Calu3 (cell line): ENCODE results near the gene SRPRA. TPM values are rescaled to one million over a fixed set of nuclear protein-coding genes. Genes with fewer than 3 reads are reported as not detected.

Source experiments
- BruUV-seq: library from RNA; stranded (reverse); fragments of 400-500 nt; replicated peaks from 2 replicates; lab custom pipeline; 2021; lab: Mats Ljungman, UMichigan
- CTCF ChIA-PET: fragments of 300-600 bp; sonication (Branson Sonifier 250); formaldehyde crosslinking; loops from one replicate; lab custom pipeline; 2022; ENCODE audit warnings: antibody characterized with exemption; lab: Charles Lee
- DNase-seq: peaks from one replicate; pipeline ENCODE4 v3.0.0; 2022
- H3K27ac Mint-ChIP-seq: one replicate; pipeline ENCODE4 v1.8.0; 2022; ENCODE audit warnings: mixed read lengths; ENCODE audit not compliant: unreplicated experiment
- H3K27me3 Mint-ChIP-seq: one replicate; pipeline ENCODE4 v1.8.0; 2022; ENCODE audit warnings: mixed read lengths; ENCODE audit not compliant: unreplicated experiment
- H3K36me3 Mint-ChIP-seq: one replicate; pipeline ENCODE4 v1.8.0; 2022; ENCODE audit warnings: mild to moderate bottlenecking, moderate library complexity, mixed read lengths; ENCODE audit not compliant: insufficient read depth, unreplicated experiment
- H3K4me1 Mint-ChIP-seq: one replicate; pipeline ENCODE4 v1.8.0; 2022; ENCODE audit warnings: mild to moderate bottlenecking, low read depth, mixed read lengths; ENCODE audit not compliant: unreplicated experiment
- H3K4me3 Mint-ChIP-seq: one replicate; pipeline ENCODE4 v1.8.0; 2022; ENCODE audit warnings: mild to moderate bottlenecking, low read depth, moderate library complexity, mixed read lengths; ENCODE audit not compliant: unreplicated experiment
- H3K9me3 Mint-ChIP-seq: one replicate; pipeline ENCODE4 v1.8.0; 2022; ENCODE audit warnings: low read depth, mixed read lengths; ENCODE audit not compliant: unreplicated experiment
- intact Hi-C: fragments of 100-400 bp; cut with micrococcal nuclease; formaldehyde crosslinking; loops from one replicate; pipeline ENCODE4 v1.10.0; 2022; ENCODE audit not compliant: unreplicated experiment
- total RNA-seq: library from RNA; stranded (reverse); gene quantifications from 2 replicates; pipeline ENCODE4 v1.2.3, GENCODE V29; 2022
- TF ChIP-seq, protein P1 (sequence below): fragments of 200-600 bp; IDR thresholded peaks from one replicate; pipeline ENCODE4 v1.8.0; 2022; ENCODE audit warnings: antibody characterized with exemption; ENCODE audit not compliant: unreplicated experiment

Gene SRPRA
- total RNA-seq, 1 experiment from 2014 or later, result 66.4 TPM

DNA sequence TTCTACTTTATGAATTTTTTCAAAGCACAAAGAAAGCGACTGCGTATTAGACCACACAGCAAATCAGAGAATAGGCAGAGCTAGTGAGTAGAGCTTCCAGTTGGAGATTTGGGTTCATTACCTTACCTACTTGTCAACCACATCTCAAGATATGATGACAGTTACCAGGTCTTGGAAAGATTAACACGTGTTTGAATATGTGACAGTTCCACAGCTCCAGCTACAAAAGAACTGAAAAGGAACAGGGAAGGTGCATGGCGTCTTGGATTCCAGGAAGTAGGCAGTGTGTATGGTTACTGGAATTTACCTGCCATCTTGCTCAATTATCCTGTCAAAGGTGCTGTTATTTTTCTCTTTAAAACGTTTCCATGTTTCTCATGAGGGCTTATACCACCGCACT is 19.5 kb upstream of the SRPRA start:
- H3K27ac Mint-ChIP-seq, result no peak overlapping the region
- peaks cover 6% of the 10 kb centered on the region for H3K36me3 Mint-ChIP-seq
- H3K9me3 Mint-ChIP-seq, result no peaks in the 10 kb centered on the region
- TF ChIP-seq, protein P1, sequence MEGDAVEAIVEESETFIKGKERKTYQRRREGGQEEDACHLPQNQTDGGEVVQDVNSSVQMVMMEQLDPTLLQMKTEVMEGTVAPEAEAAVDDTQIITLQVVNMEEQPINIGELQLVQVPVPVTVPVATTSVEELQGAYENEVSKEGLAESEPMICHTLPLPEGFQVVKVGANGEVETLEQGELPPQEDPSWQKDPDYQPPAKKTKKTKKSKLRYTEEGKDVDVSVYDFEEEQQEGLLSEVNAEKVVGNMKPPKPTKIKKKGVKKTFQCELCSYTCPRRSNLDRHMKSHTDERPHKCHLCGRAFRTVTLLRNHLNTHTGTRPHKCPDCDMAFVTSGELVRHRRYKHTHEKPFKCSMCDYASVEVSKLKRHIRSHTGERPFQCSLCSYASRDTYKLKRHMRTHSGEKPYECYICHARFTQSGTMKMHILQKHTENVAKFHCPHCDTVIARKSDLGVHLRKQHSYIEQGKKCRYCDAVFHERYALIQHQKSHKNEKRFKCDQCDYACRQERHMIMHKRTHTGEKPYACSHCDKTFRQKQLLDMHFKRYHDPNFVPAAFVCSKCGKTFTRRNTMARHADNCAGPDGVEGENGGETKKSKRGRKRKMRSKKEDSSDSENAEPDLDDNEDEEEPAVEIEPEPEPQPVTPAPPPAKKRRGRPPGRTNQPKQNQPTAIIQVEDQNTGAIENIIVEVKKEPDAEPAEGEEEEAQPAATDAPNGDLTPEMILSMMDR, result no peak
- CTCF ChIA-PET, result no interaction called here
- no peak overlapping the region for H3K4me3 Mint-ChIP-seq
- no peak for DNase-seq
- BruUV-seq, result no TSS peak
- peaks cover 8% of the 10 kb centered on the region for H3K4me1 Mint-ChIP-seq
- no peaks in the 10 kb centered on the region for H3K27me3 Mint-ChIP-seq
- intact Hi-C loops, result no loop called here

DNA sequence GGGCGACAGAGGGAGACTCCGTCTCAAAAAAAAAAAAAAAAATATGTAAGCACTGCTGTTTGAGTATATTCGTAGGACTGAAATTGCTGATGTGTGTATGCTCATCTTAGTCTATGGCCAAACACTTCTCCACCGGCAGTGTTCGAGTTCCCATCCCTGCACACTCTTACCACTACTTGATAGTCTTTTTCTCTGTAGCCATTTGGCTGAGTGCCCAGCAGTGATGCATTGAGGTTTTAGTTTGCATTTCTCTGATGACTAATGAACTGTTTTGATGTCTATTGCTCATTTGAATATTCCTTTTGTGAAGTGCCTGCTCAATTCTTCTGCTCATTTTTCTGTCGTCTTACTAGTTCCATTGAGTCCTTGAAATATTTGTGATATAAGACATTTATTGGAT is 16.1 kb upstream of the SRPRA start:
- intact Hi-C loops, result no loop called here
- Mint-ChIP-seq H3K36me3 (peaks cover 12% of the 10 kb centered on the region), H3K27ac (peak overlapping the region; percentile 41), H3K9me3 (no peaks in the 10 kb centered on the region), H3K27me3 (no peaks in the 10 kb centered on the region), H3K4me3 (peak overlapping the region; percentile 21), H3K4me1 (peaks cover 8% of the 10 kb centered on the region)
- CTCF ChIA-PET, result no interaction called here
- peak; percentile 71 for DNase-seq
- TF ChIP-seq, protein P1, result no peak
- BruUV-seq, result no TSS peak

DNA sequence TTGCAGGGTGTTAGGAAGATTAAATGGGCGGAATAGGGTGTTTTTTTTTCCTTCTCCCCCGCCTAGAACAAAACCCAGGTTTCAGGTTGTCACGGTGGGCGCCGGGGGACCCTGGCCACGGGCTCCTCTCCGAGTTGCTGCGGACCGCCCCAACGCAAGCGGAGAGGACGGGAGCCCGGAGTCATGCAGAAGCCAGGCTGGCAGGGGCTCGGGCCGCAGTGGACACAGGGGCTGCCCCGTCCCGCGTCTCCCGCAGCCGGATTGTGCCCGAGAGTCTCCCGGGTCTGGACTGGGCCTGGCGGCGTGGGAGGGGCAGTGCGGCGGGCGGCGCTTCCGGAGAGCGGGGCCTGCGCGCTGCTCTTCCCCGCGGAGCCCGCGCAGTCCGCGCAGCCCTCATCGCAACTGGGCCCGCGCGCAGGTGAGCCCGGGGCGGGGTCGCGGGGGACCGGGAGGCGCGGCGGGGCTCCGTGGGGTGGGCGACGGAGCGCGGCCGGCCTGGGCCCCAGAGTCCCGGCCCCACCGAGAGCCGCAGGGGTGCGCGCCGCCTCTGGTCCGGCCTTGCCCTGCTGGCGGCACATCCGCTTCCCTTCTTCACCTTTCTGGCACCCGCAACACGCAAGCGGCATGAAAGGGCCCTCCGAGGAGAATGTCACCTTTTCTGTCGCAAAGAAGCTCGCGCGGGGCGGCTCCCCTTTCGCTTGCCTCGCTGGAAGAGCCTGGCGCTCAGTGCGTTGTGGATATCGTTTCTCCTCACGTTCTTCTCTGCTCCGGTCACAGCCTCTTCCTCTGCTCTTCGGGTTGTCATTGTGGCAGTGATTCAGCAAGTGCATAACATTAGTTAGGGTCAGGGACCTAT is 14.3 kb upstream of the SRPRA start, which contains the start of gene TIRAP:
TSS of gene TIRAP (plus strand) at position 358 of the 856 bp plus-strand sequence. CDS start 7,802 bp downstream, outside the sequence.
- peak; percentile 44 for DNase-seq
- Mint-ChIP-seq H3K27me3 (no peaks in the 10 kb centered on the region), H3K4me1 (peaks cover 8% of the 10 kb centered on the region), H3K27ac (peak within 1 kb of the TSS; percentile 54), H3K36me3 (peaks cover 18% of the 10 kb centered on the region), H3K9me3 (no peaks in the 10 kb centered on the region), H3K4me3 (peak within 1 kb of the TSS; percentile 79)
- TF ChIP-seq, protein P1, result no peak
- CTCF ChIA-PET, result interaction anchor here (0.7 kb wide), 1 partner anchor 380 kb away, joined by 4 read pairs; the partner anchor contains the start of gene PUS3
- intact Hi-C loops, result no loop called here
- no TSS peak for BruUV-seq

DNA sequence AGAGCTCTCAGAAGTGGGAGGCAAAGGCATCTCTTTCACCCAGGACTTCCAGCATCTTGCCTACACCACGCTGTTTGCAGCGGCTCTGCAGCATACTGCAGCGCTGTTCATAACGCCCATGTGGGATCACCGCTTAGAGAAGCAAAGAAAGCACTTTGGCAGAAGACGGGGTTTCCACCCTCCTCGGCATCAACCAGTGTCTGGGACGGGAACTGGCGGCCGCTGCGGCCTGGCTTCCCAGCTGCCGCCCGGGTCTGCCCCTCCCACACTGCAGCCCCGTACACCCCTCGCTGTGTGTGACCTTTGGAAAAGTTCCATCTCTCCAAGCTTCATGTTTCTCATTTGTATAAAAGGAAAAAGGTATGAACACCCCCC is 13.7 kb upstream of the SRPRA start:
- no peaks in the 10 kb centered on the region for H3K9me3 Mint-ChIP-seq
- CTCF ChIA-PET, result no interaction called here
- H3K36me3 Mint-ChIP-seq, result peaks cover 24% of the 10 kb centered on the region
- BruUV-seq, result no TSS peak
- TF ChIP-seq, protein P1, result no peak
- no peaks in the 10 kb centered on the region for H3K27me3 Mint-ChIP-seq
- H3K4me1 Mint-ChIP-seq, result peaks cover 8% of the 10 kb centered on the region
- intact Hi-C loops, result no loop called here
- H3K4me3 Mint-ChIP-seq, result peak overlapping the region; percentile 79
- no peak overlapping the region for H3K27ac Mint-ChIP-seq
- DNase-seq, result no peak
